Fibroblast of skin of left biceps (primary cell): ENCODE data around the gene SGMS1.
A peak's percentile ranks its signal among the peaks of the same experiment; 100 is the strongest.
"Not testable (repeated sequence)": the region's sequence is repeated elsewhere in the genome, so short reads cannot be mapped to it uniquely, and the experiment has no call there.

Source experiments
- DNase-seq, 2 experiments: peaks; one replicate each; pipeline ENCODE4 v3.0.0-alpha.2; 2013; ENCODE audit warnings: low read depth in 2 of 2

Gene SGMS1

DNA sequence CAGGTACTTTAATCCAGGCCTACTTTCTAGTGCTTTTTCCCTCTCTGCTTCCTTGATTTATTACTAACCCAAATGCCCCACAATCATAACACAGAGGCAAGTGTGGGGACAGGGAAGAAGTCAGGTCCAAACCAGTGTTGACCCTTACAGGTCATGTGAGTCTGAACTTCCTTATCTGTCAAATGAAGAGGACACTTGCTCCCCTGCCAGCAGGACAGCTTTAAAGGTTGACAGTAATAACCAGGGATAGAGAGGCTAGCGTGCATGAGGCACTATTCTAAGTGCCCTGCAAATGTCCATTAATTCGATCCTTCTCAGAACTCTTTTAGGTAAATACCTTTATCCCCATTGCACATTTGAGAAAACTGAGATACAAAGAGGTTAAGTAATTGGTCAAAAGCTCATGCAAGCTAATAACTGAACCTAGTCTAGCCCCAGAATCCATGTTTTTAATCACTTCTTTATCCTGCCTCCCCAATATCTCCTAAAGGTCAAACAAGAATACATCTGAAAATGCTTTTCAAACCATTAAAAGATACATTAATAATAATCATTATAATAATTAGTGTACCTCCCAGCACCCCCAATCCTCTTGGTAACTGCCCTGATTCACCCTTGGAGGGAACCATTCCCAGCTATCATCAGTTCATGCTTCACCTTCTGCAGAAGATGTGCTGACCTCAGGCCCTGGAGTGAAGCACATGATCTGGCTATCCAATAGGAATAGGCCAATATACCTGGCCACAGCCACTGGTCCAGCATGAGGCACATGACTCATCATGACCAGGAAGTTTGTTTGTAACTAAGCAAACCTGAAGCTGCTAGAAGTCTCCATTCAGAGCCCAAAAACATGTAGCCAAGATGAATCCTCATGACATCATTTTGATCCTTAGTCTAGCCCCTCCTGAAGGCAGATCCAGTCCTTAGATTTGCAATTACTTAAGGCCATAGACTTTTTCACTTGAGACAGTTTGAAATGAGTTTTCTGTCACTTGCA, 40.7 kb downstream of the SGMS1 start:
- DNase-seq, result no peak

- no peak for DNase-seq
These were observed 41.7 kb downstream of the SGMS1 start for GRCh38 chr10:50582046-50582445.

DNA sequence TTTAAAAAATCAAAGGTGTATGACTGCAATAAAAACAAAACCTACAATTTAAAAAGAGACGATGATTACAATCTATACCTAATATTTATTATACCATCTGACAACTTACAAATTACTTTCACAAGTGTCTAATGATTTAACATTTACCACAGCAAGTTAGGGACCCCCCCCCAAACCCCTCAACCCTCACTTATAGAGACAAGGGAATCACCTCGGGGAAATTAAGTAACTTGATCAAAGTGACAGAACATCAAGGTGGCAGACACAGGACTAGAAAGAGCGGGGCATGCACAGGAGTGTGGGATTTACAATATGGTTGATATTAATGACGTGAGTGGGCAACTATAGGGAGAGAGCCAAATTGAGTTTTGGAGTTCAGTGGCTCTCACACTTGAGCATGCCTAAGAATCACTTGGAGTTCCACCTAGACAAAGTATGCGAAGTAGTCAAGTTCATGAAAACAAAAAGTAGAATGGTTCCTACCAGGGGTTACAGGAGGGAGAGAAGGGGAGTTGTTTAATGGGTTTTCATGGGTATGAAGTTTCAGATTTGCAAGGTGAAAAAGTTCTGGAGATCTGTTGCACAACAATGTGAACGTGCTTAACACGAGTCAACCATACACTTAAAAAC, 43.4 kb downstream of the SGMS1 start:
- no peak for DNase-seq

GRCh38 chr10:50579491-50580261, 44.1 kb downstream of the SGMS1 start:
- no peak for DNase-seq

- DNase-seq, result no peak
These were observed 44.8 kb downstream of the SGMS1 start for GRCh38 chr10:50578949-50579348.

GRCh38 chr10:50577681-50578350, 45.9 kb downstream of the SGMS1 start:
- DNase-seq, result no peak

DNA sequence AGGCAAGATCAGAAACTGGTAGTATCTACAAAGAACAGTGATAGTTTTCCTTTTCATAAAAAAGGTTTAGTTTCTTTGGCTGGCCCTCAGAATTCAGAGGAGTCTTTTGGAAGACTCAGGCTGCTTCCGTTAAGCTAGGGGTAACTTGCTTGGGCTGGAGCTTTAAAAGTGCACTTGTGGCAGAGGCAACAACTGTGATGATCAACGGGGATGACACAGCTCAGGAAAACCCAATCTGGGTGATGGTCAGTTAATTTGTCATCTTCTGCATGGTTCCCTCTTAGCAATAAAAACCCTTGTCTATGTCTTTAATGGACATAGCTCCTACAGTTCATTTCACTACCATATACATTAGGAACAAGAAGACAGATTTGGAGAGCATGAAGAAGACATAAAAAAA, 46.7 kb downstream of the SGMS1 start:
- no peak for DNase-seq

DNA sequence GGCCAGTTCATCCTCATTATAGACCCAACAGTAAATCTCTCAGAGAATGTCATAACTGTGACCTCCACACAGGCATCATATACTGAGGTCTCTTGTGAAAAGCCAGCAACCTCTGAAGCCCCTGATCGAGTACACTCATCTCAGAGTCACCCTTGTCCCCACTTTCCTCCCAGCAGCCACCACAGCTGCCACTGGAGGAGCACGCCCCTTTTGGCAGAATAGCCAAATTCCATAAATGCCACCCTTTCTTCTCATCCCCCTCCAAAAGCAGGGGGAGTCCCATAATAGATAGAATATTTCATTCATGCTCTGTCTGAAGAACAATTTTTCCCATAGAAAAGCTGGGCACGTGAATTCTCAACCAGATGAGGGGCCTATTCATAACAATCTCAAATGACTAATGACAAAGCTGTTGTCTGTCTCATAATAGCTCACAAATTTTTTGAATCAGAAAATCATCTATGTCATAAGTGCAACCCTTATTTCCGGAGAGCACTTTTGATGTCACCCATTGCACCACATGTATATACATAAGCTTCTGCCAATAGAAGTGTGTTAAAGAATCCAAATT, 47.4 kb downstream of the SGMS1 start:
- DNase-seq, result no peak

GRCh38 chr10:50575477-50576244, 48.1 kb downstream of the SGMS1 start:
- no peak for DNase-seq

DNA sequence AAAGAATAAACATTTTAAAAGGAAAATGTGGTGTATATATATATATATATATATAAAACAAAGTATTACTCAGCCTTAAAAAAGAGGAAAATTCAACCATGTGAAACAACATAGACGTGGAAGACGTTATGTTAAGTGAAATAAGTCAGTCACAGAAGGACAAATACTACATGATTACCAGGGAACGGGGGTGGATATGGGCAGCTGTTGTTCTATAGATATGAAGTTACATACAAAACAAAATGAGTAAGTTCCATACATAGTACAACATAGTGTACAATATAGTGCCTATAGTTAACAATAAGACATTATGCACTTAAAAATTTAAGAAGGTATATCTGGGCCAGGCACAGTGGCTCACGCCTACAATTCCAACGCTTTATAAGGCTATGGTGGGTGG, 48.8 kb downstream of the SGMS1 start:
- no peak for DNase-seq

DNA sequence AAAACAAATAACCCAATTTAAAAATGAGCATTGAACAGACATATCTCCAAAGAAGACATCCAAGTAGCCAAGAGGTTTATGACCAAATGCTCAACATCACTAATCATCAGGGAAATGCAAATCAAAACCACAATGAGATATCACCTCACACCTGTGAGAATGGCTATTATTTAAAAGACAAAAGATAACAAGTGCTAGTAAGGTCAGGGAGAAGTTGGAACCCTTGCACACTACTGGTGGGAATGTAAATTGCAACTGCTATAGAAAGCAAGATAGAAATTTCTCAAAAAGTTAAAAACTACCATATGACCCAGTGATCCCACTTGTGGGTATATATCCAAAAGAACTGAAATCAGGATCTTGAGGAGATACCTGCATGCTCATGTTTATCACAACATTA, 49.5 kb downstream of the SGMS1 start:
- no peak for DNase-seq

DNA sequence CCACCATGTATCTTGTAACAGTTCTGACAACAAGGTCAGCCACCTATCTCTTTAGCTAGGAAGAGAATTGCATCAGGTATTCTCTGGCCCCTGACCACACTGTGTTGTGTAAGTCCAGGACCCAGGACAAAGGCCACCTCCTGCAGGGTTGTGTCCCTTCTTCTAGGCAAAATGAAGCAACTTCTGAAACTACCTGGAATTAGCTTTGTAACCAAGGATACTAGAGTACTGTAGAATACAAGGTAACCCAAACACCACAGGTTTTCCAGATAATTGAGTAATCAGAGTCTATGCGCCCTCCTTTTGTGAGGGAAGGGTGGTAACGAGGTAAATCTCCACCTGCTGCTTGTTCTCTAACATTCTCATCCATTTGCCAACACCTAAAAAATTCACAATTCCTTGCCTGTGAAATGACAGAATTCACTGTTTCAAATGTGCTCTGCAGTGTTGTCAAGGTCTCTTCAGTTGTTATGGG, 51.7 kb downstream of the SGMS1 start:
- no peak for DNase-seq

GRCh38 chr10:50568750-50569149, 55.0 kb downstream of the SGMS1 start:
- not testable (repeated sequence) for DNase-seq

GRCh38 chr10:50567384-50567783, 56.4 kb downstream of the SGMS1 start:
- no peak for DNase-seq

- no peak for DNase-seq
These were observed 57.6 kb downstream of the SGMS1 start for GRCh38 chr10:50566150-50566549.

GRCh38 chr10:50565301-50566083, 58.3 kb downstream of the SGMS1 start:
- no peak for DNase-seq

GRCh38 chr10:50563906-50564305, 59.9 kb downstream of the SGMS1 start:
- DNase-seq, result no peak

- no peak for DNase-seq
These were observed 61.9 kb downstream of the SGMS1 start for GRCh38 chr10:50561816-50562215.

DNA sequence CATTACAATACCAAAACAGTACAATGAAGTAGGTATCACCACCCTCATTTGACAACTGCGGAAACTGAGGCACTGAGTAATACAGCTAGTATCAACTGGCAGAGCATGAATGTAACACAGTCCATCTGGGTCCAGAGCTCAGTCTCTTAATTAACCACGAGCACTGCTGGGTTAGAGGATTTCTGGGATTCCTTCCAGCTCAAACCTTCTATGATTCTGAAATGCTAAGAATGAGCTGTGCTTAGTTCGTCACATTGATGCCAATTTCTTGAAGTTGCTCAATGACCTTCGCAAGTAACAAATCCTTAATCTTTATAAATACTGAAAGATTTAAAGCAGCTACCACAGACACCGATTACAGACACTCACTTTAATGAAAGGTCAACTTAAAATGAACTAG, 62.5 kb downstream of the SGMS1 start:
- peak; percentile 87 for DNase-seq

- DNase-seq, result no peak
These were observed 63.4 kb downstream of the SGMS1 start for GRCh38 chr10:50560370-50560769.
